ENCODE data around the gene FBLN5. TPM values are rescaled to one million over a fixed set of nuclear protein-coding genes. Genes with fewer than 3 reads are reported as not detected.

The FBLN5 gene
- total RNA-seq, 1 experiment from 2014 or later, result 0.90 TPM

- H3K9me3 Mint-ChIP-seq (ENCODE audit: low read depth, unreplicated experiment), result no peaks in the 10 kb centered on the region
- H3K27me3 Mint-ChIP-seq (ENCODE audit: unreplicated experiment), result peaks cover 16% of the 10 kb centered on the region
- no peak for TF ChIP-seq CTCF (IDR thresholded peaks at IDR 0.05; ENCODE audit: unreplicated experiment)
- no peak overlapping the region for H3K4me3 Mint-ChIP-seq (ENCODE audit: low read depth, unreplicated experiment)
- H3K27ac Mint-ChIP-seq (ENCODE audit: unreplicated experiment), result no peak overlapping the region
- no TSS peak for BruUV-seq (replicated peaks)
- intact Hi-C loops (cut with micrococcal nuclease; ENCODE audit: unreplicated experiment), result no loop called here
- CTCF ChIA-PET, result no interaction called here
- no peaks in the 10 kb centered on the region for H3K4me1 Mint-ChIP-seq (ENCODE audit: low read depth, unreplicated experiment)
- no peak for DNase-seq
- H3K36me3 Mint-ChIP-seq (ENCODE audit: insufficient read depth, unreplicated experiment), result no peaks in the 10 kb centered on the region
Observed at GRCh38 chr14:91925001-91925726, 22.3 kb downstream of the FBLN5 start.

GRCh38 chr14:91920526-91920925 is 27.0 kb downstream of the FBLN5 start:
- Mint-ChIP-seq H3K27me3 (ENCODE audit: unreplicated experiment) (peaks cover 31% of the 10 kb centered on the region), H3K4me1 (ENCODE audit: low read depth, unreplicated experiment) (no peaks in the 10 kb centered on the region), H3K4me3 (ENCODE audit: low read depth, unreplicated experiment) (no peak overlapping the region), H3K36me3 (ENCODE audit: insufficient read depth, unreplicated experiment) (no peaks in the 10 kb centered on the region), H3K9me3 (ENCODE audit: low read depth, unreplicated experiment) (no peaks in the 10 kb centered on the region), H3K27ac (ENCODE audit: unreplicated experiment) (no peak overlapping the region)
- intact Hi-C loops (cut with micrococcal nuclease; ENCODE audit: unreplicated experiment), result no loop called here
- CTCF ChIA-PET, result no interaction called here
- no TSS peak for BruUV-seq (replicated peaks)
- no peak for DNase-seq
- TF ChIP-seq CTCF (IDR thresholded peaks at IDR 0.05; ENCODE audit: unreplicated experiment), result no peak

GRCh38 chr14:91919814-91920213 is 27.7 kb downstream of the FBLN5 start:
- Mint-ChIP-seq H3K36me3 (ENCODE audit: insufficient read depth, unreplicated experiment) (no peaks in the 10 kb centered on the region), H3K4me3 (ENCODE audit: low read depth, unreplicated experiment) (no peak overlapping the region), H3K4me1 (ENCODE audit: low read depth, unreplicated experiment) (no peaks in the 10 kb centered on the region), H3K27ac (ENCODE audit: unreplicated experiment) (no peak overlapping the region), H3K9me3 (ENCODE audit: low read depth, unreplicated experiment) (no peaks in the 10 kb centered on the region), H3K27me3 (ENCODE audit: unreplicated experiment) (peaks cover 31% of the 10 kb centered on the region)
- DNase-seq, result no peak
- no peak for TF ChIP-seq CTCF (IDR thresholded peaks at IDR 0.05; ENCODE audit: unreplicated experiment)
- CTCF ChIA-PET, result no interaction called here
- intact Hi-C loops (cut with micrococcal nuclease; ENCODE audit: unreplicated experiment), result no loop called here
- no TSS peak for BruUV-seq (replicated peaks)

GRCh38 chr14:91918186-91918883 is 29.2 kb downstream of the FBLN5 start:
- Mint-ChIP-seq H3K27ac (ENCODE audit: unreplicated experiment) (no peak overlapping the region), H3K4me3 (ENCODE audit: low read depth, unreplicated experiment) (no peak overlapping the region)

More at GRCh38 chr14:91918186-91918883, 29.2 kb downstream of the FBLN5 start:
- CTCF ChIA-PET, result interaction anchor here (0.6 to 1.2 kb wide), 3 partner anchors 78 to 1259 kb away, joined by 3 to 4 read pairs (median 3); no protein-coding TSS in a partner anchor
- TF ChIP-seq CTCF (IDR thresholded peaks at IDR 0.05; ENCODE audit: unreplicated experiment), result no peak
- Mint-ChIP-seq H3K9me3 (ENCODE audit: low read depth, unreplicated experiment) (no peaks in the 10 kb centered on the region), H3K4me1 (ENCODE audit: low read depth, unreplicated experiment) (no peaks in the 10 kb centered on the region), H3K36me3 (ENCODE audit: insufficient read depth, unreplicated experiment) (no peaks in the 10 kb centered on the region), H3K27me3 (ENCODE audit: unreplicated experiment) (peaks cover 24% of the 10 kb centered on the region)
- no TSS peak for BruUV-seq (replicated peaks)
- DNase-seq, result no peak
- intact Hi-C loops (cut with micrococcal nuclease; ENCODE audit: unreplicated experiment), result no loop called here

Measured in Calu3 (cell line).